Measurements from ENCODE around the gene SYDE2.
"Not testable (repeated sequence)": the region's sequence is repeated elsewhere in the genome, so short reads cannot be mapped to it uniquely, and the experiment has no call there.

Gene SYDE2

GRCh38 chr1:85208488-85208887 lies 7.7 kb upstream of the SYDE2 start:
- no peak overlapping the region for H2AFZ ChIP-seq (ENCODE audit: low read length, unreplicated experiment)
- no peaks in the 10 kb centered on the region for H3K36me3 ChIP-seq (ENCODE audit: insufficient read depth, low read length)
- peaks cover 17% of the 10 kb centered on the region for H3K4me1 ChIP-seq (ENCODE audit: control insufficient read depth, insufficient read depth, low read length, unreplicated experiment)
- no peaks in the 10 kb centered on the region for H3K27me3 ChIP-seq (ENCODE audit: insufficient read depth, low read length)
- H3K27ac ChIP-seq (ENCODE audit: low read depth, low read length), result no peak overlapping the region
- H3K4me3 ChIP-seq (ENCODE audit: low read depth, low read length), result no peak overlapping the region
- no peaks in the 10 kb centered on the region for H3K79me2 ChIP-seq (ENCODE audit: control insufficient read depth, insufficient read depth, low read length, unreplicated experiment)

DNA sequence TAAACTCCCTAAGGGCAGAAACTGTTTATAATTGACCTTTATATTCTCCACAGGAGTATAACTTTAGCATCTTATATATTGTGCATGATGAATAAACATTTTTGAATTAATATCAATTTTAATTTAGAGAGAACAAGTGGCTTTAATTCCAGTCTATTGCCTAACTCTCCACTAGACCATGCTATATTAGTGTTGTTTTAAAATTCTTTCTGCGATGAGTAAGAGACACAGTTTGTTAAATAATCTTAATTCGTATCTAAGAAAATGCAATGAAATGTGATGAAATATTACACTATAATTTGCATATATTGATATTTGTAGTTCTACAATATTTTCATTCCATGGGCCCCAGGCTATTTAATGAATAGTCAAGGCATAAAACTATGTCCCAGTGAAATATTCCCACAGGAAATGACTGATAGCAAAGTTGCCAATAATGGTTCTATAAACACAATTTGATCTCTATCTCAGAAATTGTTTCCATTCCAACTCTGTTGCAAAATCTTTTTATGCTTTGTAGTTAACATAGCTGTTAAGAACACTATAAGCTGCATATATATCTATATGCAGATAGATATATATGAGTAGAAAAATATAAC lies 2.9 kb upstream of the SYDE2 start:
- Histone ChIP-seq H3K27ac (ENCODE audit: low read depth, low read length) (peak overlapping the region; percentile 17), H3K4me1 (ENCODE audit: control insufficient read depth, insufficient read depth, low read length, unreplicated experiment) (peaks cover 37% of the 10 kb centered on the region), H2AFZ (ENCODE audit: low read length, unreplicated experiment) (no peak overlapping the region), H3K27me3 (ENCODE audit: insufficient read depth, low read length) (no peaks in the 10 kb centered on the region), H3K36me3 (ENCODE audit: insufficient read depth, low read length) (no peaks in the 10 kb centered on the region), H3K4me3 (ENCODE audit: low read depth, low read length) (peak overlapping the region; percentile 1; the same call in 1 of the 2 replicates), H3K79me2 (ENCODE audit: control insufficient read depth, insufficient read depth, low read length, unreplicated experiment) (peaks cover 6% of the 10 kb centered on the region)

DNA sequence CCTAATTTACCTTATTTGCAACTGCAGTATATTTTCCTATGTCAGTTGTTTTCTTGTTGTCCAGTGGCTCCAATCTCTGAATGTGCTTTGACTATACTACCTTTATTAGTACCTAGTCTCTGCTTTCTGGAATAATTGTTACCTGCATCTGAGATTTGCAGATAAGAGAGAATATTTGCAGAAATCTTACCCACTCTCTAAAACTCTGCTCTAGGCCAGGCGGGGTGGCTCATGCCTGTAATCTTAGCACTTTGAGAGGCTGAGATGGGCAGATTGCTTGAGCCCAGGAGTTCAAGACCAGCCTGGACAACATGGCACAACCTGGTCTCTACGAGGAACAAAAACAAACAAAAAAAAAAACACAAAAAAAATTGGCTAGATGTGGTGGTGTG lies 2.0 kb upstream of the SYDE2 start:
- no peak overlapping the region; the same call in 1 of the 2 replicates for H3K4me3 ChIP-seq (ENCODE audit: low read depth, low read length)
- H3K27ac ChIP-seq (ENCODE audit: low read depth, low read length), result no peak overlapping the region

GRCh38 chr1:85202092-85202863 lies 1.5 kb upstream of the SYDE2 start:
- H3K27ac ChIP-seq (ENCODE audit: low read depth, low read length), result no peak overlapping the region
- H3K79me2 ChIP-seq (ENCODE audit: control insufficient read depth, insufficient read depth, low read length, unreplicated experiment), result peaks cover 10% of the 10 kb centered on the region
- H3K4me3 ChIP-seq (ENCODE audit: low read depth, low read length), result peak overlapping the region; percentile 95
- H3K27me3 ChIP-seq (ENCODE audit: insufficient read depth, low read length), result no peaks in the 10 kb centered on the region
- H3K36me3 ChIP-seq (ENCODE audit: insufficient read depth, low read length), result no peaks in the 10 kb centered on the region
- peaks cover 40% of the 10 kb centered on the region for H3K4me1 ChIP-seq (ENCODE audit: control insufficient read depth, insufficient read depth, low read length, unreplicated experiment)
- H2AFZ ChIP-seq (ENCODE audit: low read length, unreplicated experiment), result peak overlapping the region; percentile 86

More for the DNA sequence above, 2.0 kb upstream of the SYDE2 start:
- Histone ChIP-seq H3K27me3 (ENCODE audit: insufficient read depth, low read length) (no peaks in the 10 kb centered on the region), H3K36me3 (ENCODE audit: insufficient read depth, low read length) (no peaks in the 10 kb centered on the region), H3K79me2 (ENCODE audit: control insufficient read depth, insufficient read depth, low read length, unreplicated experiment) (peaks cover 9% of the 10 kb centered on the region), H2AFZ (ENCODE audit: low read length, unreplicated experiment) (no peak overlapping the region), H3K4me1 (ENCODE audit: control insufficient read depth, insufficient read depth, low read length, unreplicated experiment) (peaks cover 40% of the 10 kb centered on the region)

DNA sequence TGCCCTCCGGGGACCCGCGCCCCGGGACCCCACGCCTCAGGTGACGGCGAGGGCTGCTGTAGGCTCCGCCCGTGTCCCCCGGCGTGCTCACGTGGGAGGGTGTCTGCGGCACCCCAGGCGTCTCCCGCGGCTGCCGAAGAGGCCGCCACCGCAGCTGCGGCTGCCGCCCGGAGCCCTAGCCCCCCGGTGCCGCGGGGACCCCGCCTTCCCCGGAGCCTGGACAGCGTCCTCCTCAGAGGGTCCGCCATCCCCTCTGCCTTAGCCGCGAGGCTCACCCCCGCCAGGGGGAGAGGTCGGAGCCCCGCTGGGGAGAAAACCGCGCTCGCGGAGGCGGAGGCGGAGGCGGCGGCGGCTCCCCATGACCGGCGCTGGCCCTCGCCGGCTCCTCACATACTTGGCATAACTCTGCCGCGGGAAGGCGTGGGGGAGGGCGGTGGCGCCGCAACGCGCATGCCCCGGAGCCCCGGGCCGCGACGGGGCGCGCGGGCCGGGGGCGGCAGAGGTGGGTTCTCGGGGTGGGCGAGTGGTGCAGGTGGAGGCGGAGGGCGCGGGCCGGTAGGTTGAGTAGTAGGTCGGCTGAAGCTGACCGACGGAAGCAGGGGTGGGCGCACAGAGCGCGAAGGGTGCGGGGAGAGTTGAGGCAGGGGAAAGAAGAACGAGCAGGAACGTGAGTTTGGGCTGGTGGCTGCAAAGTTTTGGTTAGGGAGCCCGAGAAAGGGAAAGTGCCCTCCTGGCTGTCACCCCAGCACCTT lies 700 bp upstream of the SYDE2 start:
- peaks cover 40% of the 10 kb centered on the region for H3K4me1 ChIP-seq (ENCODE audit: control insufficient read depth, insufficient read depth, low read length, unreplicated experiment)

DNA sequence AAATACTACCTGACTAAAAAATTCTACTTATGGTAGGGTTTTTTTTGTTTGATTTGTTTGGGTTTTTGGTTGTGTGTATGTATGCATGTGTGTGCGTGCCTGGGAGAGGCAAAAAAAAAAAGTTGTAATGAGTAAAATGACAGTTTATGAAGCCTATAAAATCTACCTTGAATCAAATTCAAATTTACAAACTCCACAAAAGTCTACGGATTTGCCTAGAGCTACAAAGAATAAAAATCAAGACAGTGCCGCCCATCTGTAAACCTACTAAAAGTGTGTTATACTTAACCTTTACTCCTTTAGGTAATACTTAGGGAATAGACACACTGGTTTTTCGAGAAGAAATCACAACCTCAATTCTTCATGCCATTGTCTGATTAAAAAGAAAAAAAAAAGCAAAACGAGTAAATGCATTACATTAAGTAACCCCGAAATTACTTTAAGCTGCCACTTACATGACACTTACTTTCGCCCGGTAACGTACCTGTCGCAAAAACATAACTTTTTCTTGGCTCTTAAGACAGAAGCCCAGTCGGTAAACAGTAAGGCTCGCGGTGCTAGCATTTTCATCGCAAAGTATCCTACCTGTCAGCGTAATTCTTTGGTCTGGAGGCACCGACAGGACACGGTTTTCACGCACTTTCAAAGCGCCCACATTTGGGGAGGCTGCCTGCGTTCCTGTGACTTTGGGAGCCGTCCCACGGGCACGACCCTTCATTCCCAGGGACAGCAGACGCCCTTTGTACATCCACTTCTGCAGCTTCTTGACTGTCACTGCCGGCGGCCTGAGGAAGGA lies 951 bp downstream of the SYDE2 start:
- Histone ChIP-seq H3K27ac (ENCODE audit: low read depth, low read length) (no peak overlapping the region), H3K27me3 (ENCODE audit: insufficient read depth, low read length) (no peaks in the 10 kb centered on the region), H3K36me3 (ENCODE audit: insufficient read depth, low read length) (no peaks in the 10 kb centered on the region), H2AFZ (ENCODE audit: low read length, unreplicated experiment) (peak overlapping the region; percentile 86), H3K4me1 (ENCODE audit: control insufficient read depth, insufficient read depth, low read length, unreplicated experiment) (peaks cover 37% of the 10 kb centered on the region), H3K4me3 (ENCODE audit: low read depth, low read length) (peak overlapping the region; percentile 95), H3K79me2 (ENCODE audit: control insufficient read depth, insufficient read depth, low read length, unreplicated experiment) (peaks cover 10% of the 10 kb centered on the region)

More for the DNA sequence above, 700 bp upstream of the SYDE2 start:
- Histone ChIP-seq H3K4me3 (ENCODE audit: low read depth, low read length) (peak overlapping the region; percentile 95), H3K27me3 (ENCODE audit: insufficient read depth, low read length) (no peaks in the 10 kb centered on the region), H3K27ac (ENCODE audit: low read depth, low read length) (peak overlapping the region; percentile 25; the same call in 1 of the 2 replicates), H3K79me2 (ENCODE audit: control insufficient read depth, insufficient read depth, low read length, unreplicated experiment) (peaks cover 10% of the 10 kb centered on the region), H3K36me3 (ENCODE audit: insufficient read depth, low read length) (no peaks in the 10 kb centered on the region), H2AFZ (ENCODE audit: low read length, unreplicated experiment) (peak overlapping the region; percentile 86)

- Histone ChIP-seq H3K27ac (ENCODE audit: low read depth, low read length) (no peak overlapping the region), H3K79me2 (ENCODE audit: control insufficient read depth, insufficient read depth, low read length, unreplicated experiment) (peaks cover 10% of the 10 kb centered on the region), H3K36me3 (ENCODE audit: insufficient read depth, low read length) (no peaks in the 10 kb centered on the region), H3K4me3 (ENCODE audit: low read depth, low read length) (peak overlapping the region; percentile 95), H2AFZ (ENCODE audit: low read length, unreplicated experiment) (no peak overlapping the region), H3K27me3 (ENCODE audit: insufficient read depth, low read length) (no peaks in the 10 kb centered on the region), H3K4me1 (ENCODE audit: control insufficient read depth, insufficient read depth, low read length, unreplicated experiment) (peaks cover 27% of the 10 kb centered on the region)
Measured at GRCh38 chr1:85198864-85199263, 2.0 kb downstream of the SYDE2 start.

GRCh38 chr1:85196358-85196757 lies 4.5 kb downstream of the SYDE2 start:
- H3K27me3 ChIP-seq (ENCODE audit: insufficient read depth, low read length), result no peaks in the 10 kb centered on the region
- H3K4me1 ChIP-seq (ENCODE audit: control insufficient read depth, insufficient read depth, low read length, unreplicated experiment), result peaks cover 10% of the 10 kb centered on the region
- no peak overlapping the region for H3K27ac ChIP-seq (ENCODE audit: low read depth, low read length)
- peaks cover 10% of the 10 kb centered on the region for H3K79me2 ChIP-seq (ENCODE audit: control insufficient read depth, insufficient read depth, low read length, unreplicated experiment)
- no peak overlapping the region for H2AFZ ChIP-seq (ENCODE audit: low read length, unreplicated experiment)
- H3K4me3 ChIP-seq (ENCODE audit: low read depth, low read length), result no peak overlapping the region
- no peaks in the 10 kb centered on the region for H3K36me3 ChIP-seq (ENCODE audit: insufficient read depth, low read length)

GRCh38 chr1:85195703-85196102 lies 5.1 kb downstream of the SYDE2 start:
- Histone ChIP-seq H3K4me1 (ENCODE audit: control insufficient read depth, insufficient read depth, low read length, unreplicated experiment) (peaks cover 10% of the 10 kb centered on the region), H3K4me3 (ENCODE audit: low read depth, low read length) (no peak overlapping the region), H3K27ac (ENCODE audit: low read depth, low read length) (no peak overlapping the region), H2AFZ (ENCODE audit: low read length, unreplicated experiment) (no peak overlapping the region), H3K79me2 (ENCODE audit: control insufficient read depth, insufficient read depth, low read length, unreplicated experiment) (peaks cover 10% of the 10 kb centered on the region), H3K36me3 (ENCODE audit: insufficient read depth, low read length) (no peaks in the 10 kb centered on the region), H3K27me3 (ENCODE audit: insufficient read depth, low read length) (no peaks in the 10 kb centered on the region)

DNA sequence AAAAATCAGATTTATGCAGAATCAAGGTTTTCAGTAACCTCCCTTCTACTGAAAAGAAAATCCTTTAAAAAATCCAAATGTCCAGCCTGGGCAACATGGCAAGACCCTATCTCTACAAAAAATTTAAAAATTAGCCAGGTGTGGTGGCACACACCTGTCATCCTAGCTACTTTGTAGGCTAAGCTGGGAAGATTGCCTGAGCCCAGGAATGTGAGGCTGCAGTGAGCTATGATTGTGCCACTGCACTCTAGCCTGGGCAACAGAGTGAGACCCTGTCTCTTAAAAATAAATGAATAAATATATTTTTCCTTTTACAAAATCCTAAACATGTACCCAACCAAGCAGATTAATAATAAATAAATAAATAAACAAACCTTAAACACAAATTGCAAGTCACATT lies 8.7 kb downstream of the SYDE2 start:
- not testable (repeated sequence) for H3K27ac ChIP-seq (ENCODE audit: low read depth, low read length); H3K4me3 ChIP-seq (ENCODE audit: low read depth, low read length); H3K36me3 ChIP-seq (ENCODE audit: insufficient read depth, low read length); H3K79me2 ChIP-seq (ENCODE audit: control insufficient read depth, insufficient read depth, low read length, unreplicated experiment); H3K4me1 ChIP-seq (ENCODE audit: control insufficient read depth, insufficient read depth, low read length, unreplicated experiment); H2AFZ ChIP-seq (ENCODE audit: low read length, unreplicated experiment); H3K27me3 ChIP-seq (ENCODE audit: insufficient read depth, low read length)

Measured in ACC112 (cell line).